IMR-90 (cell line): ENCODE data around the gene EFCAB9. TPM values are rescaled to one million over a fixed set of nuclear protein-coding genes. Genes with fewer than 3 reads are reported as not detected.

Experiments
- ATAC-seq: fragments of 200-7000 bp; cut with Tn5 transposase; 2 replicates; pipeline ENCODE4 v1.9.1; 2020; ENCODE audit warnings: low read depth, mild to moderate bottlenecking, moderate library complexity
- Bru-seq: library from RNA; stranded (reverse); fragments of 400-500 nt; gene quantifications from one replicate; lab custom pipeline; 2021; lab: Mats Ljungman, UMichigan
- BruChase-seq, 2 experiments: library from RNA; stranded (reverse); fragments of 400-500 nt; gene quantifications; one replicate each; lab custom pipeline; 2021; lab: Mats Ljungman, UMichigan
- BruUV-seq: library from RNA; stranded (reverse); fragments of 400-500 nt; replicated peaks from 2 replicates; lab custom pipeline; 2021; lab: Mats Ljungman, UMichigan
- CTCF ChIA-PET: fragments of 300-600 bp; formaldehyde crosslinking; extraction: SDS; loops from one replicate; lab custom pipeline; 2021; ENCODE audit warnings: antibody characterized with exemption; lab: Yijun Ruan, JAX
- POLR2A ChIA-PET: fragments of 300-600 bp; sonication (Branson Sonifier 250); formaldehyde crosslinking; loops from one replicate; lab custom pipeline; 2022; ENCODE audit warnings: antibody characterized with exemption; ENCODE audit not compliant: unreplicated experiment; lab: Charles Lee
- DNase-seq: peaks from one replicate; pipeline ENCODE4 v3.0.0; 2013
- H2AFZ ChIP-seq: replicated peaks from 2 replicates; pipeline ENCODE3; 2013; ENCODE audit warnings: low read length, mild to moderate bottlenecking; ENCODE audit not compliant: poor library complexity
- H2AK5ac ChIP-seq: 2 replicates; pipeline ENCODE4 v1.6.1; 2013; ENCODE audit warnings: low read depth, low read length, inconsistent platforms
- H2AK9ac ChIP-seq: replicated peaks from 2 replicates; pipeline ENCODE3; 2013; ENCODE audit warnings: mild to moderate bottlenecking, low read depth, low read length, moderate library complexity; ENCODE audit not compliant: poor library complexity
- H2BK120ac ChIP-seq: 2 replicates; pipeline ENCODE4 v1.6.1; 2013; ENCODE audit warnings: low read depth, low read length, inconsistent platforms
- H2BK15ac ChIP-seq: 3 replicates; pipeline ENCODE4 v1.6.1; 2013; ENCODE audit warnings: low read depth, low read length, inconsistent platforms
- H2BK20ac ChIP-seq: 2 replicates; pipeline ENCODE4 v1.6.1; 2013; ENCODE audit warnings: low read depth, mild to moderate bottlenecking, inconsistent platforms, low read length, moderate library complexity
- H2BK5ac ChIP-seq: 2 replicates; pipeline ENCODE4 v1.6.1; 2013; ENCODE audit warnings: mild to moderate bottlenecking, low read depth, low read length, inconsistent platforms; ENCODE audit not compliant: poor library complexity, severe bottlenecking
- H3K14ac ChIP-seq: replicated peaks from 2 replicates; pipeline ENCODE4 v1.6.1; 2013; ENCODE audit warnings: low read depth, low read length, inconsistent platforms
- H3K18ac ChIP-seq: 2 replicates; pipeline ENCODE4 v1.6.1; 2013; ENCODE audit warnings: low read depth, low read length, control low read depth
- H3K23ac ChIP-seq: 2 replicates; pipeline ENCODE4 v1.6.1; 2013; ENCODE audit warnings: low read depth, low read length, inconsistent platforms
- H3K27ac ChIP-seq: 2 replicates; pipeline ENCODE4 v1.5.1; 2013; ENCODE audit warnings: mild to moderate bottlenecking, control low read depth, low read length; ENCODE audit not compliant: insufficient read depth
- H3K27me3 ChIP-seq: 2 replicates; pipeline ENCODE4 v1.6.1; 2013; ENCODE audit warnings: low read length; ENCODE audit not compliant: control insufficient read depth, insufficient read depth
- H3K36me3 ChIP-seq: 2 replicates; pipeline ENCODE4 v1.6.1; 2013; ENCODE audit warnings: low read length, mixed read lengths; ENCODE audit not compliant: control insufficient read depth, insufficient read depth
- H3K4ac ChIP-seq: 2 replicates; pipeline ENCODE4 v1.6.1; 2013; ENCODE audit warnings: low read depth, low read length, inconsistent platforms
- H3K4me1 ChIP-seq: 2 replicates; pipeline ENCODE4 v1.6.1; 2013; ENCODE audit warnings: low read length, mixed read lengths; ENCODE audit not compliant: control insufficient read depth, insufficient read depth
- H3K4me2 ChIP-seq: 2 replicates; pipeline ENCODE4 v1.6.1; 2013; ENCODE audit warnings: low read depth, mild to moderate bottlenecking, control low read depth, low read length, moderate library complexity
- H3K4me3 ChIP-seq: 2 replicates; pipeline ENCODE4 v1.5.1; 2013; ENCODE audit warnings: low read depth, mild to moderate bottlenecking, control low read depth, low read length, moderate library complexity; ENCODE audit not compliant: insufficient read depth
- H3K56ac ChIP-seq: 2 replicates; pipeline ENCODE4 v1.6.1; 2013; ENCODE audit warnings: low read length, inconsistent platforms; ENCODE audit not compliant: insufficient read depth; ENCODE audit errors: extremely low read depth
- H3K79me1 ChIP-seq, 2 experiments: 2 replicates each; pipeline ENCODE4 v1.6.1; 2013; ENCODE audit warnings: low read length in 2 of 2, inconsistent platforms in 1 of 2, low read depth in 1 of 2
- H3K9ac ChIP-seq: 2 replicates; pipeline ENCODE4 v1.6.1; 2013; ENCODE audit warnings: low read depth, low read length, control low read depth
- H3K9me1 ChIP-seq: 2 replicates; pipeline ENCODE4 v1.6.1; 2013; ENCODE audit warnings: low read length, inconsistent platforms; ENCODE audit not compliant: insufficient read depth
- H3K9me3 ChIP-seq: 2 replicates; pipeline ENCODE4 v1.6.1; 2013; ENCODE audit warnings: low read length; ENCODE audit not compliant: control insufficient read depth, insufficient read depth
- H4K20me1 ChIP-seq: 2 replicates; pipeline ENCODE4 v1.6.1; 2013; ENCODE audit warnings: low read length, inconsistent platforms; ENCODE audit not compliant: insufficient read depth
- H4K5ac ChIP-seq: 2 replicates; pipeline ENCODE4 v1.6.1; 2013; ENCODE audit warnings: mild to moderate bottlenecking, low read depth, low read length, control low read depth
- H4K8ac ChIP-seq, 2 experiments: 2 replicates each; pipeline ENCODE4 v1.6.1; 2013; ENCODE audit warnings: low read depth in 2 of 2, low read length in 2 of 2, control low read depth in 1 of 2, inconsistent platforms in 1 of 2
- H4K91ac ChIP-seq: 2 replicates; pipeline ENCODE4 v1.6.1; 2013; ENCODE audit warnings: low read depth, low read length, inconsistent platforms; ENCODE audit not compliant: insufficient read depth
- BHLHE40 ChIP-seq: fragments of 150-350 bp; IDR thresholded peaks from 2 replicates; pipeline ENCODE4 v1.6.1; 2016; ENCODE audit warnings: mild to moderate bottlenecking, low read depth, low read length
- CEBPB ChIP-seq: IDR thresholded peaks from 2 replicates; pipeline ENCODE4 v1.6.1; 2012; ENCODE audit warnings: low read depth, low read length, improper control_type of control experiment
- CHD1 ChIP-seq: IDR thresholded peaks from 2 replicates; pipeline ENCODE4 v1.6.1; 2012; ENCODE audit warnings: low read depth, low read length, improper control_type of control experiment
- CTCF ChIP-seq: conservative IDR thresholded peaks from 2 replicates; pipeline ENCODE4 v1.5.1; 2012; ENCODE audit warnings: mild to moderate bottlenecking, low read depth, low read length, improper control_type of control experiment
- ELK1 ChIP-seq: fragments of 150-350 bp; IDR thresholded peaks from 2 replicates; pipeline ENCODE4 v1.6.1; 2016; ENCODE audit warnings: low read depth, mild to moderate bottlenecking, low read length, moderate library complexity, borderline replicate concordance
- FOS ChIP-seq: fragments of 150-350 bp; IDR thresholded peaks from 2 replicates; pipeline ENCODE4 v1.6.1; 2016; ENCODE audit warnings: low read depth, low read length
- MAFK ChIP-seq: IDR thresholded peaks from 2 replicates; pipeline ENCODE4 v1.6.1; 2012; ENCODE audit warnings: low read depth, low read length, improper control_type of control experiment
- MXI1 ChIP-seq: IDR thresholded peaks from 2 replicates; pipeline ENCODE4 v1.6.1; 2012; ENCODE audit warnings: low read depth, mild to moderate bottlenecking, low read length, moderate library complexity, borderline replicate concordance
- NFE2L2 ChIP-seq: fragments of 150-350 bp; IDR thresholded peaks from 2 replicates; pipeline ENCODE4 v1.6.1; 2016; ENCODE audit warnings: low read depth, mild to moderate bottlenecking, low read length
- POLR2A ChIP-seq: IDR thresholded peaks from 2 replicates; pipeline ENCODE4 v1.6.1; 2012; ENCODE audit warnings: mild to moderate bottlenecking, low read depth, low read length
- RAD21 ChIP-seq: IDR thresholded peaks from 2 replicates; pipeline ENCODE4 v1.6.1; 2012; ENCODE audit warnings: low read length, improper control_type of control experiment
- RCOR1 ChIP-seq: IDR thresholded peaks from 2 replicates; pipeline ENCODE4 v1.6.1; 2012; ENCODE audit warnings: mild to moderate bottlenecking, low read length, improper control_type of control experiment; ENCODE audit not compliant: insufficient replicate concordance
- RFX5 ChIP-seq: IDR thresholded peaks from 2 replicates; pipeline ENCODE4 v1.8.0; 2012; ENCODE audit warnings: low read depth, mild to moderate bottlenecking, low read length, moderate library complexity
- SMC3 ChIP-seq: fragments of 150-350 bp; IDR thresholded peaks from 2 replicates; pipeline ENCODE4 v1.6.1; 2016; ENCODE audit warnings: low read depth, mild to moderate bottlenecking, antibody characterized with exemption, low read length, moderate library complexity
- USF2 ChIP-seq: fragments of 150-350 bp; IDR thresholded peaks from 2 replicates; pipeline ENCODE4 v1.6.1; 2017; ENCODE audit warnings: mild to moderate bottlenecking, antibody characterized with exemption, low read length, low read depth
- WGBS, 2 experiments: methylation state at CpG; one replicate each; pipeline versions ENCODE4 v1.1.5 to v1.1.7; 2013; ENCODE audit warnings: missing lambda C conversion rate in 2 of 2; ENCODE audit not compliant: insufficient read length in 1 of 2; ENCODE audit errors: extremely low coverage in 2 of 2; 5-methylcytosine and 5-hydroxymethylcytosine counted together
- dilution Hi-C: fragments of 300-500 bp; cut with HindIII; formaldehyde crosslinking; loops from one replicate; pipeline ENCODE4 v1.14.3; 2018; ENCODE audit warnings: low sequenced_read_pairs; ENCODE audit not compliant: unreplicated experiment
- in situ Hi-C: fragments of 300-500 bp; cut with MboI; formaldehyde crosslinking; loops from 3 replicates; pipeline ENCODE4 v1.14.3; 2019; ENCODE audit warnings: low sequenced_read_pairs, inconsistent platforms, mixed read lengths
- intact Hi-C: fragments of 100-400 bp; cut with micrococcal nuclease; formaldehyde crosslinking; loops from 2 replicates; pipeline ENCODE4 v1.10.0; 2022
- long read RNA-seq: library from polyadenylated mRNA; unstranded; transcript quantifications from one replicate; pipeline ENCODE4 v2.0.0, GENCODE V29; 2021; ENCODE audit not compliant: unreplicated experiment
- polyA plus RNA-seq, 3 experiments: library from polyadenylated mRNA; depleted of rRNA; stranded (reverse); fragments of >200 nt; gene quantifications; 2 replicates each; pipeline ENCODE4 v1.2.3, GENCODE V29; 2012; ENCODE audit warnings: low replicate concordance in 1 of 3
- total RNA-seq: library from RNA; depleted of rRNA; stranded (reverse); fragments of >200 nt; gene quantifications from 2 replicates; pipeline ENCODE4 v1.2.3, GENCODE V29; 2012; rRNA removed

EFCAB9 gene
- total RNA-seq (not detected in 2 replicates), polyA plus RNA-seq (2012; rRNA removed) (not detected in 2 replicates), Bru-seq, nascent RNA (percentile 8 among the genes with signal in this experiment), BruChase-seq, experiment 1, labeled RNA remaining after a 6-hour chase (percentile 16 among the genes with signal in this experiment), BruChase-seq, experiment 2, labeled RNA remaining after a 2-hour chase (percentile 8 among the genes with signal in this experiment)
- polyA plus RNA-seq (2012; cell fraction: cytosol; rRNA removed) = not detected in 2 replicates
- polyA plus RNA-seq (2012; cell fraction: nucleus; rRNA removed; ENCODE audit: low replicate concordance) = not detected in 2 replicates
- long read RNA-seq = 0 reads

DNA sequence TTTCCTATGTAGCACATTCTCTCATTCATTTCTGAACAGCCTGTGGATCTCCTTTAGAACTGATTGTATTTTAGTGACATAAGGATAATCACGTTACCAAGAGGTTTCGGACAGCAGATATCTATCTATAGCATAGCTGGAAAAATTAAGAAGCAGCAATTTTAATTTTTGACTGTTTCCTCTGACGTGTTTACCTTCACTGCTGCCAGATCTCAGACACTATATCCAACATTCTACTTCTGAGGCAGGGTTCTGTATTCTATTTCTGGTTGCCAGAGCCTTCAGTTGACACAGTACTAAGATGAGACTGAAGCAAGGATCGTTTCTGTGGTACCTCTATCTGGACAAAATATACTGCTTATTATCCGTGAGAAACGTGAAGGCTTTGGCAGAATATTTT lies at the start of gene EFCAB9:
Gene EFCAB9 (plus strand): TSS at position 301 of the 400 bp plus-strand sequence. CDS start 1 bp downstream, at position 302.
- dilution Hi-C loops (no loop called here), in situ Hi-C loops (loop anchor here (25.0 kb wide), 1 partner anchor 782 kb away; the partner anchor contains the start of gene FGF18)
- TF ChIP-seq RAD21 (no peak), USF2 (no peak), MXI1 (no peak), RFX5 (no peak), SMC3 (no peak), CEBPB (no peak), NFE2L2 (no peak), FOS (no peak), CHD1 (no peak), BHLHE40 (no peak), RCOR1 (no peak), MAFK (no peak), ELK1 (no peak), CTCF (no peak), POLR2A (no peak)

More for the DNA sequence above, at the start of gene EFCAB9:
- DNase-seq (no peak), ATAC-seq (no peak)
- Histone ChIP-seq H3K79me1 (no peaks in the 10 kb centered on the region), H3K27me3 (no peaks in the 10 kb centered on the region), H2BK15ac (no peak within 1 kb of the TSS), H2AK5ac (no peak within 1 kb of the TSS), H2AK9ac (no peak within 1 kb of the TSS), H2AFZ (no peak within 1 kb of the TSS), H3K4me3 (no peak within 1 kb of the TSS), H3K56ac (no peak within 1 kb of the TSS), H4K8ac (no peak within 1 kb of the TSS), H2BK5ac (no peak within 1 kb of the TSS), H4K20me1 (no peaks in the 10 kb centered on the region), H2BK20ac (no peak within 1 kb of the TSS), H3K36me3 (no peaks in the 10 kb centered on the region), H4K91ac (no peak within 1 kb of the TSS), H3K4me1 (peaks cover 4% of the 10 kb centered on the region; the same call in 1 of the 2 replicates), H3K9me1 (no peaks in the 10 kb centered on the region), H2BK120ac (no peak within 1 kb of the TSS), H3K4me2 (no peak within 1 kb of the TSS), H3K18ac (no peak within 1 kb of the TSS), H3K14ac (no peak within 1 kb of the TSS), H4K5ac (no peak within 1 kb of the TSS), H3K9ac (no peak within 1 kb of the TSS), H3K27ac (no peak within 1 kb of the TSS), H3K4ac (no peak within 1 kb of the TSS), H3K9me3 (no peaks in the 10 kb centered on the region), H3K23ac (no peak within 1 kb of the TSS)
- BruUV-seq = no TSS peak
- CTCF ChIA-PET = interaction anchor here (0.6 kb wide), 1 partner anchor 154 kb away, joined by 4 read pairs; no protein-coding TSS in a partner anchor
- intact Hi-C loops = no loop called here
- POLR2A ChIA-PET = no interaction called here
- WGBS, 2 experiments = no CpG with 5 or more reads among the region's 6 CpGs
